Effector CD4-positive, alpha-beta T cell (primary cell): ENCODE measurements around the gene NEUROD1. TPM values are rescaled to one million over a fixed set of nuclear protein-coding genes. Genes with fewer than 3 reads are reported as not detected.
"Not testable (repeated sequence)": the region's sequence is repeated elsewhere in the genome, so short reads cannot be mapped to it uniquely, and the experiment has no call there.

Experiments
- DNase-seq: peaks from one replicate; pipeline ENCODE4 v3.0.0-alpha.2; 2020
- total RNA-seq: gene quantifications from one replicate; lab custom pipeline; 2026; lab: John Stamatoyannopoulos, UW

NEUROD1 gene
- total RNA-seq = not detected

GRCh38 chr2:181680055-181680936 is at the start of gene NEUROD1:
NEUROD1 (minus strand) TSS chr2:181680517; CDS start chr2:181678860, 1,657 bp downstream.
- no peak for DNase-seq

- no peak for DNase-seq
Measured at GRCh38 chr2:181725476-181725875, 45.2 kb upstream of the NEUROD1 start.

GRCh38 chr2:181724662-181725061 is 44.3 kb upstream of the NEUROD1 start:
- no peak for DNase-seq

- no peak for DNase-seq
Measured at GRCh38 chr2:181723731-181724130, 43.4 kb upstream of the NEUROD1 start.

- DNase-seq = peak; percentile 59
Measured at GRCh38 chr2:181715033-181715630, 34.8 kb upstream of the NEUROD1 start.

- DNase-seq = not testable (repeated sequence)
Measured at GRCh38 chr2:181711051-181711450, 30.7 kb upstream of the NEUROD1 start.

- DNase-seq = not testable (repeated sequence)
Measured at GRCh38 chr2:181702519-181702918, 22.2 kb upstream of the NEUROD1 start.

GRCh38 chr2:181698223-181698622 is 17.9 kb upstream of the NEUROD1 start:
- DNase-seq = no peak

GRCh38 chr2:181697571-181697970 is 17.3 kb upstream of the NEUROD1 start:
- DNase-seq = no peak

GRCh38 chr2:181697126-181697525 is 16.8 kb upstream of the NEUROD1 start:
- no peak for DNase-seq

GRCh38 chr2:181694271-181694670 is 14.0 kb upstream of the NEUROD1 start:
- no peak for DNase-seq

GRCh38 chr2:181690860-181691259 is 10.5 kb upstream of the NEUROD1 start:
- DNase-seq = no peak

GRCh38 chr2:181686576-181687185 is 6.4 kb upstream of the NEUROD1 start:
- no peak for DNase-seq

- no peak for DNase-seq
Measured at GRCh38 chr2:181685150-181685688, 4.9 kb upstream of the NEUROD1 start.

- DNase-seq = no peak
Measured at GRCh38 chr2:181684454-181685149, 4.3 kb upstream of the NEUROD1 start.

- no peak for DNase-seq
Measured at GRCh38 chr2:181683518-181684453, 3.5 kb upstream of the NEUROD1 start.

- no peak for DNase-seq
Measured at GRCh38 chr2:181682795-181683517, 2.6 kb upstream of the NEUROD1 start.

GRCh38 chr2:181682026-181682789 is 1.9 kb upstream of the NEUROD1 start:
- no peak for DNase-seq

GRCh38 chr2:181680937-181681811 is 857 bp upstream of the NEUROD1 start:
- DNase-seq = no peak
